ENCODE results near the gene HSD17B8. TPM values are rescaled to one million over a fixed set of nuclear protein-coding genes. Genes with fewer than 3 reads are reported as not detected.
A peak's percentile ranks its signal among the peaks of the same experiment; 100 is the strongest.

The HSD17B8 gene
- total RNA-seq, 2 experiments from 2014 or later, result 11.6 to 18.8 TPM

GRCh38 chr6:33170176-33171015 is 34.1 kb upstream of the HSD17B8 start:
- intact Hi-C loops (cut with micrococcal nuclease; ENCODE audit: unreplicated experiment), result no loop called here

DNA sequence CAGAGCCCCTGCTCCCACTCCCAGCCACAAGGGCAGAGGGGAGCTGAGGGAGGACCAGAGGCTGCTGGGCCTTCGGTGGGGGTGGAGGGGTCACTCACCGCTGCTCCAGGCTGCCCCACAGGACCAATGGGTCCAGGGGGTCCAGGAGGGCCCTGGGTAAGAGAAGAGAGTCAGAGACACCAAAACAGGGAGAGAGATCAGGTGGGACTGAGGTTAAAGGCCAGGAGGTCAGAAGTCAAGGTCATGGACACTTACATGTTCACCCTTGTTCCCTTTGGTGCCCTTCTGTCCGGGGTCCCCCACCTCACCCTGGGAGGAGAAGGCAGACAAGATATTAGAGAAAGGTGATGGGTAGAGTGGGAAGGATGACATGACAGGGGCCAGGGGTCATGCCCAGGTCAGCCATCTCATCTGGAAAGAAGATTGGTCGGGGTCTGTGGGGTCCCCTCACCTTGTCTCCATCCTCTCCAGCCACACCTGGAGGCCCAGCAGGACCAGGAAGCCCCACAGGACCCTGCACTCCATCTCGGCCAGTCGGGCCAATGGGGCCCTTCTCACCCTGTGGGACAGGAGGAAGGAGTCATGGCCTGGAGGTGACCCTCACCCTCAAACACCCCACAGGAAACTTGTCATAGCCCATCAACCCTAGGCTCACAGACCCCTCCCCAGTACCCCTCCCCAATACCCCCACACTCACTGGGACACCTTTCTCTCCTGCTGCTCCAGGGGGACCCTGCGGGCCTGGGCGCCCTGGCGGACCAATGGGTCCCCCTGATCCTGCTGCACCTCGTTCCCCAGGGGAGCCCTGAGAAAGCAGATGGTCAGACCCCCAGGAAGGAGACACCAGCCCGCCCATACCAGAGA is 33.2 kb upstream of the HSD17B8 start:
- Histone ChIP-seq H3K4me2 (ENCODE audit: low read length) (no peak overlapping the region), H3K4me3 (ENCODE audit: low read depth, low read length, poor library complexity, severe bottlenecking) (no peak overlapping the region), H3K79me2 (ENCODE audit: insufficient read depth, low read depth, low read length) (no peaks in the 10 kb centered on the region), H3K4me1 (ENCODE audit: insufficient read depth, low read length, poor library complexity, severe bottlenecking) (peaks cover 4% of the 10 kb centered on the region), H3K27ac (ENCODE audit: low read depth, low read length, poor library complexity, severe bottlenecking) (no peak overlapping the region), H3K9me2 (ENCODE audit: insufficient read depth, low read length) (no peaks in the 10 kb centered on the region), H4K20me1 (ENCODE audit: insufficient read depth, low read length) (no peaks in the 10 kb centered on the region), H3K9me3 (ENCODE audit: low read length) (no peaks in the 10 kb centered on the region), H2AFZ (ENCODE audit: low read length) (no peak overlapping the region), H3K36me3 (ENCODE audit: insufficient read depth, low read length) (no peaks in the 10 kb centered on the region)
- POLR2A ChIA-PET, result no interaction called here
- intact Hi-C loops (cut with micrococcal nuclease; ENCODE audit: unreplicated experiment), result no loop called here
- TF ChIP-seq, protein P1, sequence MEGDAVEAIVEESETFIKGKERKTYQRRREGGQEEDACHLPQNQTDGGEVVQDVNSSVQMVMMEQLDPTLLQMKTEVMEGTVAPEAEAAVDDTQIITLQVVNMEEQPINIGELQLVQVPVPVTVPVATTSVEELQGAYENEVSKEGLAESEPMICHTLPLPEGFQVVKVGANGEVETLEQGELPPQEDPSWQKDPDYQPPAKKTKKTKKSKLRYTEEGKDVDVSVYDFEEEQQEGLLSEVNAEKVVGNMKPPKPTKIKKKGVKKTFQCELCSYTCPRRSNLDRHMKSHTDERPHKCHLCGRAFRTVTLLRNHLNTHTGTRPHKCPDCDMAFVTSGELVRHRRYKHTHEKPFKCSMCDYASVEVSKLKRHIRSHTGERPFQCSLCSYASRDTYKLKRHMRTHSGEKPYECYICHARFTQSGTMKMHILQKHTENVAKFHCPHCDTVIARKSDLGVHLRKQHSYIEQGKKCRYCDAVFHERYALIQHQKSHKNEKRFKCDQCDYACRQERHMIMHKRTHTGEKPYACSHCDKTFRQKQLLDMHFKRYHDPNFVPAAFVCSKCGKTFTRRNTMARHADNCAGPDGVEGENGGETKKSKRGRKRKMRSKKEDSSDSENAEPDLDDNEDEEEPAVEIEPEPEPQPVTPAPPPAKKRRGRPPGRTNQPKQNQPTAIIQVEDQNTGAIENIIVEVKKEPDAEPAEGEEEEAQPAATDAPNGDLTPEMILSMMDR (conservative IDR thresholded peaks at IDR 0.05; ENCODE audit: low read length), result no peak
- no peak for TF ChIP-seq EZH2phosphoT487 (IDR thresholded peaks at IDR 0.05; ENCODE audit: borderline replicate concordance, low read depth, low read length)
- no peak for DNase-seq (ENCODE audit: low spot score)
- CTCF ChIA-PET (ENCODE audit: unreplicated experiment), result no interaction called here
- no TSS peak for BruUV-seq (replicated peaks)

More at GRCh38 chr6:33170176-33171015, 34.1 kb upstream of the HSD17B8 start:
- H3K27ac ChIP-seq (ENCODE audit: low read depth, low read length, poor library complexity, severe bottlenecking), result no peak overlapping the region
- BruUV-seq (replicated peaks), result no TSS peak
- no peaks in the 10 kb centered on the region for H3K9me2 ChIP-seq (ENCODE audit: insufficient read depth, low read length)
- H3K9me3 ChIP-seq (ENCODE audit: low read length), result no peaks in the 10 kb centered on the region
- H3K4me2 ChIP-seq (ENCODE audit: low read length), result no peak overlapping the region
- POLR2A ChIA-PET, result no interaction called here
- H3K4me3 ChIP-seq (ENCODE audit: low read depth, low read length, poor library complexity, severe bottlenecking), result no peak overlapping the region
- peak; percentile 24 for DNase-seq (ENCODE audit: low spot score)
- no peak overlapping the region for H2AFZ ChIP-seq (ENCODE audit: low read length)
- no peaks in the 10 kb centered on the region for H3K79me2 ChIP-seq (ENCODE audit: insufficient read depth, low read depth, low read length)
- no peak for TF ChIP-seq EZH2phosphoT487 (IDR thresholded peaks at IDR 0.05; ENCODE audit: borderline replicate concordance, low read depth, low read length)
- TF ChIP-seq, protein P1 (conservative IDR thresholded peaks at IDR 0.05; ENCODE audit: low read length), result no peak
- H4K20me1 ChIP-seq (ENCODE audit: insufficient read depth, low read length), result no peaks in the 10 kb centered on the region
- H3K36me3 ChIP-seq (ENCODE audit: insufficient read depth, low read length), result no peaks in the 10 kb centered on the region
- CTCF ChIA-PET (ENCODE audit: unreplicated experiment), result no interaction called here
- H3K4me1 ChIP-seq (ENCODE audit: insufficient read depth, low read length, poor library complexity, severe bottlenecking), result peaks cover 4% of the 10 kb centered on the region

All from OCI-LY7 (cell line).